Calu3 (cell line): ENCODE results near the gene SIDT1. TPM values are rescaled to one million over a fixed set of nuclear protein-coding genes. Genes with fewer than 3 reads are reported as not detected.
A peak's percentile ranks its signal among the peaks of the same experiment; 100 is the strongest.

ENCODE experiments used
- BruUV-seq: library from RNA; stranded (reverse); fragments of 400-500 nt; replicated peaks from 2 replicates; lab custom pipeline; 2021; lab: Mats Ljungman, UMichigan
- CTCF ChIA-PET: fragments of 300-600 bp; sonication (Branson Sonifier 250); formaldehyde crosslinking; loops from one replicate; lab custom pipeline; 2022; ENCODE audit warnings: antibody characterized with exemption; lab: Charles Lee
- DNase-seq: peaks from one replicate; pipeline ENCODE4 v3.0.0; 2022
- H3K27ac Mint-ChIP-seq: one replicate; pipeline ENCODE4 v1.8.0; 2022; ENCODE audit warnings: mixed read lengths; ENCODE audit not compliant: unreplicated experiment
- H3K27me3 Mint-ChIP-seq: one replicate; pipeline ENCODE4 v1.8.0; 2022; ENCODE audit warnings: mixed read lengths; ENCODE audit not compliant: unreplicated experiment
- H3K36me3 Mint-ChIP-seq: one replicate; pipeline ENCODE4 v1.8.0; 2022; ENCODE audit warnings: mild to moderate bottlenecking, moderate library complexity, mixed read lengths; ENCODE audit not compliant: insufficient read depth, unreplicated experiment
- H3K4me1 Mint-ChIP-seq: one replicate; pipeline ENCODE4 v1.8.0; 2022; ENCODE audit warnings: mild to moderate bottlenecking, low read depth, mixed read lengths; ENCODE audit not compliant: unreplicated experiment
- H3K4me3 Mint-ChIP-seq: one replicate; pipeline ENCODE4 v1.8.0; 2022; ENCODE audit warnings: mild to moderate bottlenecking, low read depth, moderate library complexity, mixed read lengths; ENCODE audit not compliant: unreplicated experiment
- H3K9me3 Mint-ChIP-seq: one replicate; pipeline ENCODE4 v1.8.0; 2022; ENCODE audit warnings: low read depth, mixed read lengths; ENCODE audit not compliant: unreplicated experiment
- CTCF ChIP-seq: fragments of 200-600 bp; IDR thresholded peaks from one replicate; pipeline ENCODE4 v1.8.0; 2022; ENCODE audit warnings: antibody characterized with exemption; ENCODE audit not compliant: unreplicated experiment
- intact Hi-C: fragments of 100-400 bp; cut with micrococcal nuclease; formaldehyde crosslinking; loops from one replicate; pipeline ENCODE4 v1.10.0; 2022; ENCODE audit not compliant: unreplicated experiment
- total RNA-seq: library from RNA; stranded (reverse); gene quantifications from 2 replicates; pipeline ENCODE4 v1.2.3, GENCODE V29; 2022

The SIDT1 gene
- total RNA-seq, 1 experiment from 2014 or later: 0.87 TPM

GRCh38 chr3:113534365-113534764 is 2.0 kb downstream of the SIDT1 start:
- peaks cover 15% of the 10 kb centered on the region for H3K36me3 Mint-ChIP-seq
- H3K27ac Mint-ChIP-seq: no peak overlapping the region
- H3K9me3 Mint-ChIP-seq: no peaks in the 10 kb centered on the region
- peaks cover 25% of the 10 kb centered on the region for H3K4me1 Mint-ChIP-seq
- CTCF ChIA-PET: no interaction called here
- BruUV-seq: no TSS peak
- DNase-seq: no peak
- peaks cover 48% of the 10 kb centered on the region for H3K27me3 Mint-ChIP-seq
- intact Hi-C loops: no loop called here
- no peak for TF ChIP-seq CTCF
- no peak overlapping the region for H3K4me3 Mint-ChIP-seq

- CTCF ChIA-PET: interaction anchor here (1.5 to 1.6 kb wide), 3 partner anchors 20 to 42 kb away, joined by 6 read pairs; partner anchors contain the start of gene SPICE1
- Mint-ChIP-seq H3K9me3 (no peaks in the 10 kb centered on the region), H3K4me1 (peaks cover 25% of the 10 kb centered on the region), H3K27me3 (peaks cover 36% of the 10 kb centered on the region), H3K36me3 (peaks cover 15% of the 10 kb centered on the region), H3K4me3 (no peak overlapping the region), H3K27ac (no peak overlapping the region)
- intact Hi-C loops: no loop called here
- TF ChIP-seq CTCF: no peak
- no TSS peak for BruUV-seq
- DNase-seq: no peak
Observed at GRCh38 chr3:113535898-113536297, 3.5 kb downstream of the SIDT1 start.

- H3K4me3 Mint-ChIP-seq: no peak overlapping the region
- H3K9me3 Mint-ChIP-seq: no peaks in the 10 kb centered on the region
- H3K36me3 Mint-ChIP-seq: peaks cover 15% of the 10 kb centered on the region
- peaks cover 29% of the 10 kb centered on the region for H3K27me3 Mint-ChIP-seq
- TF ChIP-seq CTCF: no peak
- intact Hi-C loops: no loop called here
- no peak overlapping the region for H3K27ac Mint-ChIP-seq
- CTCF ChIA-PET: interaction anchor here (1.5 to 1.6 kb wide), 3 partner anchors 21 to 41 kb away, joined by 6 read pairs; partner anchors contain the start of gene SPICE1
- DNase-seq: peak; percentile 43
- H3K4me1 Mint-ChIP-seq: peaks cover 25% of the 10 kb centered on the region
- no TSS peak for BruUV-seq
Observed at GRCh38 chr3:113536627-113537101, 4.3 kb downstream of the SIDT1 start.

GRCh38 chr3:113537155-113537554 is 4.8 kb downstream of the SIDT1 start:
- H3K27me3 Mint-ChIP-seq: peaks cover 24% of the 10 kb centered on the region
- H3K4me3 Mint-ChIP-seq: no peak overlapping the region
- no peak for TF ChIP-seq CTCF
- H3K9me3 Mint-ChIP-seq: no peaks in the 10 kb centered on the region
- CTCF ChIA-PET: interaction anchor here (1.5 to 1.6 kb wide), 3 partner anchors 21 to 41 kb away, joined by 6 read pairs; partner anchors contain the start of gene SPICE1
- no peak overlapping the region for H3K27ac Mint-ChIP-seq
- H3K36me3 Mint-ChIP-seq: peaks cover 12% of the 10 kb centered on the region
- no peak for DNase-seq
- H3K4me1 Mint-ChIP-seq: peaks cover 21% of the 10 kb centered on the region
- no TSS peak for BruUV-seq
- intact Hi-C loops: no loop called here
